H9 (cell line): ENCODE measurements around the gene DOCK11. TPM values are rescaled to one million over a fixed set of nuclear protein-coding genes. Genes with fewer than 3 reads are reported as not detected.

ENCODE experiments used
- DNase-seq: peaks from one replicate; pipeline ENCODE4 v3.0.0-alpha.2; 2017
- H2AFZ ChIP-seq: one replicate; pipeline ENCODE4 v1.6.1; 2013; ENCODE audit warnings: mild to moderate bottlenecking, low read length, control low read depth, moderate library complexity
- H2AK5ac ChIP-seq: 2 replicates; pipeline ENCODE4 v1.6.1; 2013; ENCODE audit warnings: low read length, control low read depth, mixed read lengths; ENCODE audit not compliant: insufficient read length
- H2BK120ac ChIP-seq: one replicate; pipeline ENCODE4 v1.6.1; 2013; ENCODE audit warnings: low read depth, mild to moderate bottlenecking, low read length, control low read depth, inconsistent platforms; ENCODE audit not compliant: poor library complexity, severe bottlenecking
- H2BK12ac ChIP-seq: 2 replicates; pipeline ENCODE4 v1.6.1; 2013; ENCODE audit warnings: low read length, control low read depth, mixed read lengths, low read depth; ENCODE audit not compliant: insufficient read length
- H2BK15ac ChIP-seq: 2 replicates; pipeline ENCODE4 v1.6.1; 2013; ENCODE audit warnings: low read depth, low read length, control low read depth
- H2BK20ac ChIP-seq: one replicate; pipeline ENCODE4 v1.6.1; 2013; ENCODE audit warnings: low read depth, mild to moderate bottlenecking, low read length, control low read depth, inconsistent platforms; ENCODE audit not compliant: poor library complexity, severe bottlenecking
- H2BK5ac ChIP-seq: 2 replicates; pipeline ENCODE4 v1.6.1; 2013; ENCODE audit warnings: low read length, control low read depth, mixed read lengths; ENCODE audit not compliant: insufficient read length
- H3K14ac ChIP-seq: 2 replicates; pipeline ENCODE4 v1.6.1; 2013; ENCODE audit warnings: low read length, control low read depth; ENCODE audit not compliant: insufficient read depth
- H3K18ac ChIP-seq: 2 replicates; pipeline ENCODE4 v1.6.1; 2013; ENCODE audit warnings: low read depth, mild to moderate bottlenecking, mixed read lengths, low read length, control low read depth; ENCODE audit not compliant: insufficient read length
- H3K23ac ChIP-seq: 2 replicates; pipeline ENCODE4 v1.6.1; 2013; ENCODE audit warnings: low read length, control low read depth, mixed read lengths, low read depth; ENCODE audit not compliant: insufficient read length
- H3K23me2 ChIP-seq: 2 replicates; pipeline ENCODE4 v1.6.1; 2013; ENCODE audit warnings: low read depth, mild to moderate bottlenecking, mixed read lengths, low read length, control low read depth; ENCODE audit not compliant: insufficient read length, poor library complexity, severe bottlenecking
- H3K27ac ChIP-seq: 2 replicates; pipeline ENCODE4 v1.5.1; 2013; ENCODE audit warnings: low read length, control low read depth, mixed read lengths, low read depth; ENCODE audit not compliant: insufficient read length
- H3K27me3 ChIP-seq: 2 replicates; pipeline ENCODE4 v1.6.1; 2013; ENCODE audit warnings: low read length, control low read depth, inconsistent platforms; ENCODE audit not compliant: insufficient read depth
- H3K4ac ChIP-seq: 2 replicates; pipeline ENCODE4 v1.6.1; 2013; ENCODE audit warnings: low read depth, mild to moderate bottlenecking, control low read depth, inconsistent platforms, low read length, moderate library complexity
- H3K4me1 ChIP-seq: 2 replicates; pipeline ENCODE4 v1.6.1; 2013; ENCODE audit warnings: low read length, control low read depth, inconsistent platforms; ENCODE audit not compliant: insufficient read depth
- H3K4me2 ChIP-seq: 2 replicates; pipeline ENCODE4 v1.6.1; 2013; ENCODE audit warnings: low read length, control low read depth, mixed read lengths; ENCODE audit not compliant: insufficient read length, insufficient read depth
- H3K56ac ChIP-seq: 2 replicates; pipeline ENCODE4 v1.6.1; 2013; ENCODE audit warnings: low read depth, mild to moderate bottlenecking, mixed read lengths, low read length, control low read depth; ENCODE audit not compliant: insufficient read length
- H3K79me1 ChIP-seq: 2 replicates; pipeline ENCODE4 v1.6.1; 2013; ENCODE audit warnings: low read depth, mild to moderate bottlenecking, moderate library complexity, low read length, control low read depth, inconsistent platforms; ENCODE audit not compliant: insufficient read depth, poor library complexity, severe bottlenecking
- H3K79me2 ChIP-seq: 2 replicates; pipeline ENCODE4 v1.6.1; 2013; ENCODE audit warnings: low read length, control low read depth, inconsistent platforms; ENCODE audit not compliant: insufficient read depth
- H3K9ac ChIP-seq: 2 replicates; pipeline ENCODE4 v1.6.1; 2013; ENCODE audit warnings: low read length, control low read depth, mixed read lengths; ENCODE audit not compliant: insufficient read length; ENCODE audit errors: extremely low read depth
- H3K9me3 ChIP-seq: one replicate; pipeline ENCODE4 v1.6.1; 2013; ENCODE audit warnings: low read depth, low read length, inconsistent platforms; ENCODE audit not compliant: control insufficient read depth
- H3T11ph ChIP-seq: one replicate; pipeline ENCODE4 v1.6.1; 2013; ENCODE audit warnings: mild to moderate bottlenecking, low read length, control low read depth, inconsistent platforms
- H4K20me1 ChIP-seq: one replicate; pipeline ENCODE4 v1.6.1; 2013; ENCODE audit not compliant: control insufficient read depth, insufficient read length, insufficient read depth
- H4K5ac ChIP-seq: 2 replicates; pipeline ENCODE4 v1.6.1; 2013; ENCODE audit warnings: low read depth, mild to moderate bottlenecking, mixed read lengths, low read length, control low read depth; ENCODE audit not compliant: insufficient read length
- H4K8ac ChIP-seq: replicated peaks from 2 replicates; pipeline ENCODE4 v1.6.1; 2013; ENCODE audit warnings: low read length, control low read depth, mixed read lengths, low read depth; ENCODE audit not compliant: insufficient read length
- H4K91ac ChIP-seq: 2 replicates; pipeline ENCODE4 v1.6.1; 2013; ENCODE audit warnings: low read depth, mild to moderate bottlenecking, moderate library complexity, mixed read lengths, low read length, control low read depth; ENCODE audit not compliant: insufficient read length
- H3K27ac Mint-ChIP-seq, 3 experiments: 2 replicates in 2 of 3; 3 replicates in 1 of 3; pipeline ENCODE4 v1.8.0; 2020 to 2021; ENCODE audit warnings: mixed read lengths in 3 of 3, mild to moderate bottlenecking in 1 of 3, moderate library complexity in 1 of 3
- H3K27me3 Mint-ChIP-seq: 2 replicates; pipeline ENCODE4 v1.8.0; 2021; ENCODE audit warnings: low read depth, mild to moderate bottlenecking, moderate library complexity, mixed read lengths
- H3K36me3 Mint-ChIP-seq, 3 experiments: 2 replicates in 2 of 3; 3 replicates in 1 of 3; pipeline ENCODE4 v1.8.0; 2020 to 2021; ENCODE audit warnings: low read depth in 3 of 3, mixed read lengths in 3 of 3; ENCODE audit not compliant: insufficient read depth in 1 of 3
- H3K4me1 Mint-ChIP-seq, 2 experiments: 2 replicates each; pipeline ENCODE4 v1.8.0; 2020; ENCODE audit warnings: mixed read lengths in 2 of 2
- H3K4me3 Mint-ChIP-seq, 2 experiments: 2 replicates in 1 of 2; 3 replicates in 1 of 2; pipeline ENCODE4 v1.8.0; 2020 to 2021; ENCODE audit warnings: mild to moderate bottlenecking in 2 of 2, mixed read lengths in 2 of 2, moderate library complexity in 1 of 2
- H3K9me3 Mint-ChIP-seq, 2 experiments: 2 replicates in 1 of 2; 3 replicates in 1 of 2; pipeline ENCODE4 v1.8.0; 2020; ENCODE audit warnings: mild to moderate bottlenecking in 2 of 2, mixed read lengths in 2 of 2, moderate library complexity in 1 of 2
- WGBS: extraction: QIAGEN DNeasy Blood & Tissue Kit; methylation state at CpG from one replicate; pipeline ENCODE4 v1.1.7; 2013; ENCODE audit warnings: missing lambda C conversion rate, low lambda C conversion rate, mixed read lengths; ENCODE audit not compliant: insufficient read length; ENCODE audit errors: extremely low coverage; 5-methylcytosine and 5-hydroxymethylcytosine counted together
- total RNA-seq: library from RNA; stranded (reverse); gene quantifications from 2 replicates; pipeline ENCODE4 v1.2.1, GENCODE V29; 2021
- TF ChIP-seq, protein P1 (sequence below): fragments of 200-600 bp; sonication (generic); conservative IDR thresholded peaks from 3 replicates; pipeline ENCODE4 v1.8.0; 2021; ENCODE audit warnings: antibody characterized with exemption, mild to moderate bottlenecking

DOCK11 gene
- total RNA-seq, 1 experiment from 2014 or later: 6.2 TPM

DNA sequence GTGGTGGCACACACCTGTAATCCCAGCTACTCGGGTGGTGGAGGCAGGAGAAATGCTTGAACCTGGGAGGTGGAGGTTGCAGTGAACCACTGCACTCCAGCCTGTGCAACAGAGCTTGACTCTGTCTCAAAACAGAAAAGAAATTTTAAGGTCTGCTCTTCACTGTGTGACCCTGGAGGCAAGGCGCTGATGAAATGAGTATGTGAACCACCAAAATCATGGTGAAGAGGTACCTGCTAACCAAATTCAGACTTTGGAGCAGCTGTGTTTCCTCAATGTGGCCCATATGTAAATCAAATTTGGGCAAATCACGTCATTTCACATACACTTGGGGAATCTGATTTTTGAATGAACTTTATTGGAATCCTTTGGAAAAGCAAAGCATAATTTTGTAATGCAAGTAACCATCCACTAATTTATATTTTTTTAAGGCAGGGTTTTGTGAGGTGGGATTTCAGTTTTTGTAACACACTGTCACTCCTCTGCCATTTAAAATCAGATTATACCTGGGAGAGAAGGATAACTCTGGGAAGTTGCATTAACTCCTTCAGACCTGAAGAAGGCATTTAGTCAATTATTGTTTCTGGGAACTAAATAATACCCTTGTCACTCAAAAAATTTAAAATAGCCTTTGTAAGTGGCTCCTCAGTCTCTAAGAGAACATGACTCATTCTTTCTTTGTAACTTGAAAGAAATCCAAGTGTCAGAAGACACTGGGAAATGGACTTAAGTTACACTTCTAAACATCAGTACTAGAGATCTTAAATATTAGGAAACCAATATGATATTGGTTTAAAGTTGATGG, 24.0 kb downstream of the DOCK11 start:
- H3K56ac ChIP-seq: no peak overlapping the region
- no peak overlapping the region for H3K4me3 Mint-ChIP-seq
- H4K91ac ChIP-seq: no peak overlapping the region
- no peaks in the 10 kb centered on the region for H3K79me2 ChIP-seq
- H2AFZ ChIP-seq: no peak overlapping the region
- no peak overlapping the region for H2AK5ac ChIP-seq
- H3K27me3 Mint-ChIP-seq: no peaks in the 10 kb centered on the region
- H3K9ac ChIP-seq: no peak overlapping the region
- WGBS: no CpG with 5 or more reads among the region's 3 CpGs
- H2BK120ac ChIP-seq: no peak overlapping the region
- H3K14ac ChIP-seq: no peak overlapping the region
- H3K18ac ChIP-seq: no peak overlapping the region
- no peak overlapping the region for H4K8ac ChIP-seq
- no peaks in the 10 kb centered on the region for H4K20me1 ChIP-seq
- H3K27ac ChIP-seq: no peak overlapping the region
- H2BK12ac ChIP-seq: no peak overlapping the region
- H3K79me1 ChIP-seq: no peaks in the 10 kb centered on the region
- peaks cover 29% of the 10 kb centered on the region for H3K9me3 ChIP-seq
- peaks cover 5 to 6% (median 6%) of the 10 kb centered on the region in 3 experiments for H3K36me3 Mint-ChIP-seq
- no peaks in the 10 kb centered on the region for H3K4me1 ChIP-seq
- DNase-seq: no peak
- no peak overlapping the region for H4K5ac ChIP-seq
- H3T11ph ChIP-seq: no peak overlapping the region
- H3K23me2 ChIP-seq: no peaks in the 10 kb centered on the region
- TF ChIP-seq, protein P1, sequence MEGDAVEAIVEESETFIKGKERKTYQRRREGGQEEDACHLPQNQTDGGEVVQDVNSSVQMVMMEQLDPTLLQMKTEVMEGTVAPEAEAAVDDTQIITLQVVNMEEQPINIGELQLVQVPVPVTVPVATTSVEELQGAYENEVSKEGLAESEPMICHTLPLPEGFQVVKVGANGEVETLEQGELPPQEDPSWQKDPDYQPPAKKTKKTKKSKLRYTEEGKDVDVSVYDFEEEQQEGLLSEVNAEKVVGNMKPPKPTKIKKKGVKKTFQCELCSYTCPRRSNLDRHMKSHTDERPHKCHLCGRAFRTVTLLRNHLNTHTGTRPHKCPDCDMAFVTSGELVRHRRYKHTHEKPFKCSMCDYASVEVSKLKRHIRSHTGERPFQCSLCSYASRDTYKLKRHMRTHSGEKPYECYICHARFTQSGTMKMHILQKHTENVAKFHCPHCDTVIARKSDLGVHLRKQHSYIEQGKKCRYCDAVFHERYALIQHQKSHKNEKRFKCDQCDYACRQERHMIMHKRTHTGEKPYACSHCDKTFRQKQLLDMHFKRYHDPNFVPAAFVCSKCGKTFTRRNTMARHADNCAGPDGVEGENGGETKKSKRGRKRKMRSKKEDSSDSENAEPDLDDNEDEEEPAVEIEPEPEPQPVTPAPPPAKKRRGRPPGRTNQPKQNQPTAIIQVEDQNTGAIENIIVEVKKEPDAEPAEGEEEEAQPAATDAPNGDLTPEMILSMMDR: no peak
- H3K4me1 Mint-ChIP-seq: peaks cover 0 to 3% of the 10 kb centered on the region in 2 experiments; a peak in 1 of 4 replicates
- no peak overlapping the region for H3K27ac Mint-ChIP-seq
- no peak overlapping the region for H3K23ac ChIP-seq
- peaks cover 8 to 56% of the 10 kb centered on the region in 2 experiments; a peak in 4 of 5 replicates for H3K9me3 Mint-ChIP-seq
- no peak overlapping the region for H3K4ac ChIP-seq
- H3K27me3 ChIP-seq: no peaks in the 10 kb centered on the region
- H2BK15ac ChIP-seq: no peak overlapping the region
- H3K4me2 ChIP-seq: no peak overlapping the region
- H2BK5ac ChIP-seq: no peak overlapping the region
- no peak overlapping the region for H2BK20ac ChIP-seq
